DMS79 treated with DMSO at 0.1 percent for 48 hours (cell line): ENCODE data around the gene THSD7B.
"Not testable (repeated sequence)": the region's sequence is repeated elsewhere in the genome, so short reads cannot be mapped to it uniquely, and the experiment has no call there.

Experiments used
- DNase-seq: peaks from one replicate; lab custom pipeline; 2025; lab: John Stamatoyannopoulos, UW

Gene THSD7B

DNA sequence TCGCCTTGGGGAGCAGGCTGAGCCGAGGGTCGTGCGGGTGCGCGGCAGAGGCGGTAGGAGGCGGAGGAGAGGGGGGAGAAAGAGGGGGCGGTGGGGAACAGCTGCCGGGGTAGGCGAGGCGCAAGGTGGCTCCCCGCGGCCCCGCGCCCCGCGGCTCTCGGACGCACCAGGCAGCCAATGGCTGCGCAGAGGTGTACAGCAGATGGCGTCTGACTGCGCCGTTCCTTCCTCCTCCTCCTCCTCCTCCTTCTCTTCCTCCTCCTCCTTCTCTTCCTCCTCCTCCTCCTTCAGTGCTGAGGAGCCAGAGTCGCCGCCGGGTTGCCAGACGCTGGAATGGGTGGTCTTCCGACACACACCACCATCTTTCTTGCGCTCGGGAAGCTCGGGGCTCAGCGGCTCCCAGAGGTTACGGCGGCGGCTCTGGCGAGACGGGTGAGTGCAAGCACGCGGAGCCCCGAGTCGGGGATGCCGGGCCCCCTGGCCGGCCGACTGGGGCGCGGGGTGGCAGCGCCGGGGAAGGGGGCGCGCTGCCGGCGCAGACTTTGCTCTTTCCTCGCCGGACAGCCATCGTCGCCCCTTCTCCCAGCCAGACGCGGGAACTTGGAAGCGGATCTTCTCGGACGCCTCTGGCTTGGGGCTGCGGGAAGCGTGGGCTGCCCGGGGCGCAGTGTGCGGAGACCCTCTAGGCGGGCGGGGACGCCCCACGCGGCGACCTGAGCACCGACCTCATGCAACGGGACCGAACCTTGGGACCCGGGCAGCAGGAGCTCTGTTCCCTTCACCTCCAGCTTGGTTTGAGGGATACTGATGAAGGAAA, at the start of gene THSD7B:
THSD7B (plus strand) TSS at position 290 of the 817 bp plus-strand sequence. CDS start 116,634 bp downstream, outside the sequence.
- DNase-seq, result peak; percentile 64

DNA sequence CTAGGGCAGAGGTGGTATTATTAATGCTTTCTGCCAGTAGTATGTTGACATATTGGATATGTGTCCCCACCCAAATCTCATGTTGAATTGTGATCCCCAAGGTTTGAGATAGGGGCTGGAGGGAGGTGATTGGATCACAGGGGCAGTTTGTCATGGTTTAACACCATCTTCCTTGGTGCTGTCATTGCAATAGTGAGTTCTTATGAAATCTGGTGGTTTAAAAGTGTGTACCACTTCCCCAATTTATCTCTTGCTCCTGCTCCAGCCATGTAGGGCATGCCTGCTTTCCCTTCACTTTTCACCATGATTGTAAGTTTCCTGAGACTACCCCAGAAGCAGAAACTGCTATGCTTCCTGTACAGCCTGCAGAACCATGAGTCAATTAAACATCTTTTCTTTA, 47.1 kb upstream of the THSD7B start:
- DNase-seq, result no peak

DNA sequence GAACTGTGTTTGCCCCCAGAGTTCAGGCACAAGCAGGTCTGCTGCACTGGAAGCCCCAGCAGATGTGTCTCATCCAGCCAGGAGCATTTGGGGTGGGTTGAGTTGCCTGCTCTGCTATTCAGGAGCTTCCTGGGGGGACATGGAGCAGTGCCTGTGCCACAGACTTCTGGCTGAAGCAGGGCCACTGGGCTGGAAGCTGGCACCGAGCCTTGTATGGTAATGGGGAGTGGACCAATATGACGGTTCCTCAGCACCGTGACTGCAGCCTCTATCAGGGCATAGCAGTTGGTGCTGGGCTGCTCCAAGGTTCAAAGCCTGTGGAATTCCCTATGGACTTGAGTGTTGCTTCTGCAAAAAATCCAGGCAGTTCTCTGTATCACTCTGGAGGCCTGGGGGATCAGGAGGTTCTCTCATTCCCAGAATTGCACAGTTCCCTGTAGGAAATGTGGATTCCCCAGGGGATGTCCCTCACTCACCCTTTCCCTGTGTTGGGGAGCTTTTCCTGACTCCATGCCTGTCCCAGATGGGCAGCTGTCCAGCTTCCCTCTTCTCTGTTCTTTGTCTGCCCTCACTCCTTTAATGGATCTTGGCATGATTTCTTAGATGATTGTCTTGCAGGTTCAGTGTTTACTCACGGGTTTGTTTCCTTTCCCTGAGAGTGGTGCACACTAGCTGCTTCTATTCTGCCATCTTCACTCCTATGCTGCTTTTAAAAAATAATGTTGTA, 37.2 kb upstream of the THSD7B start:
- DNase-seq, result peak; percentile 32

GRCh38 chr2:136736236-136736635, 29.1 kb upstream of the THSD7B start:
- DNase-seq, result no peak

DNA sequence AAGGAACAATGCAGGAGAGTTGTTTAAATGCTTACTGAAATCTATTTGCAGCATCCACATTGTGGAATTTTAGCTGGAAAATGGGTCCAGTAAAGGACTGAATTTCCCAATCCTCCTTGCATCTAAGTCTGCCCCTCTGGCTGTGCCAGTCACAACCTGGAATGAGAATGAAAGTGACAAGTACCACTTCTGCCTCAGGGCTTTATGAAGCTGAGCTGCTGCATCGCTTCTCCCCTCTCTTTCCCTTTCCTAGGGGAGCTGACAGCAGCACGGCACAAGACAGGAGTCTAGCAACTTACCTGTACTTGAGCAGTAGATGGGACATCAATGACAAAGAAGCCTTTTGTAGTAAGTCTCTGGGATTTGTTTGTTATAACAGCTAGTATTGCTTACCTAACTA, 27.3 kb upstream of the THSD7B start:
- no peak for DNase-seq

DNA sequence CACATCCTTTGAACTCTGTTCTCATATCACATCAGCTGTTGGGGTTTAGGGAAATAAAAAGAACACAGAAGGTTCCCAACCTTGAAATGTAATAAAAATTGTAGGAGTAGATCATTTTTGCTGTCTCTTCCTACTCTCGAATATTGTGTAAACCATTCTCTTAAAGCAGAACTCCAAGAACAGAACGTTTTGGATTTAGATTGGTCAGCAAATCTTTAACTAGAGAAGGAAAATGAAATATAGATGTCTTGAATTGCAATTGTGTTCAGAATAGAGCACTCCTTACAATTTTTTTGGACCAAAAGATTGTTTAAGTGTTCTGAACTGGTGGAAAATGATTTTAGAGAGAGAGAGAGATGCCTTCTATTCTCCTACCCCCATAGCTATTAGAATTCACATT, 23.9 kb upstream of the THSD7B start:
- no peak for DNase-seq

DNA sequence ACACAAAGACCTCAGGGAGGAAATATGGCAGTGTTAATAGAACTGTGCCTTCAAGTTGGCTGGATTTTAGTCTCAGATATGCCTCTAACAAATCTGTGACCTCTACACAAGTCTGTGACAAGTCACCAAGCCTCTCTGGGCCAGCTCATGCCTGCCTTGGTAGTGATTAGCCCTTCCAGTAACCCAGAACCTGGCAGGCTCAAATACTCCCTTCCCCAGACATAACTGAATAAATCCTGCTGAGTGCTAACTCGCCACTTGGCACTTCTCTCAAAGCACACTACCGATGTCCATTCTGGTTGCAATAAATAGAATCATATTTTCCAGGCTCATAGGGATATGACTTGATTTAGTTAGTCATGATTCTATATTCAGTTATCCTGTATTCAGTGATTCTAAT, 15.3 kb upstream of the THSD7B start:
- DNase-seq, result no peak

- no peak for DNase-seq
Measured at GRCh38 chr2:136751406-136751805, 13.9 kb upstream of the THSD7B start.

DNA sequence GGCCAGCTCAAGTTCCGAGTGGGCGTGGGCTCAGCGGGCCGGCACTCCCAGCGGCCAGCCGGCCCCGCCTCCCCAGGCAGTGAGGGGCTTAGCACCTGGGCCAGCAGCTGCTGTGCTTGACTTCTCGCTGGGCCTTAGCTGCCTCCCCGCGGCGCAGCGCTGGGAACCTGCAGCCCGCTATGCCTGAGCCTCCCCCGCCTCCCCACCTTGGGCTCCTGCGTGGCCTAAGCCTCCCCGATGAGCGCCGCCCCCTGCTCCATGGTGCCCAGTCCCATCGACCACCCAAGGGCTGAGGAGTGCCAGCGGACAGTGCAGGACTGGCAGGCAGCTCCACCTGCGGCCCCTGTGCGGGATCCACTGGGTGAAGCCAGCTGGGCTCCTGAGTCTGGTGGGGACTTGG, 6.8 kb upstream of the THSD7B start:
- not testable (repeated sequence) for DNase-seq

DNA sequence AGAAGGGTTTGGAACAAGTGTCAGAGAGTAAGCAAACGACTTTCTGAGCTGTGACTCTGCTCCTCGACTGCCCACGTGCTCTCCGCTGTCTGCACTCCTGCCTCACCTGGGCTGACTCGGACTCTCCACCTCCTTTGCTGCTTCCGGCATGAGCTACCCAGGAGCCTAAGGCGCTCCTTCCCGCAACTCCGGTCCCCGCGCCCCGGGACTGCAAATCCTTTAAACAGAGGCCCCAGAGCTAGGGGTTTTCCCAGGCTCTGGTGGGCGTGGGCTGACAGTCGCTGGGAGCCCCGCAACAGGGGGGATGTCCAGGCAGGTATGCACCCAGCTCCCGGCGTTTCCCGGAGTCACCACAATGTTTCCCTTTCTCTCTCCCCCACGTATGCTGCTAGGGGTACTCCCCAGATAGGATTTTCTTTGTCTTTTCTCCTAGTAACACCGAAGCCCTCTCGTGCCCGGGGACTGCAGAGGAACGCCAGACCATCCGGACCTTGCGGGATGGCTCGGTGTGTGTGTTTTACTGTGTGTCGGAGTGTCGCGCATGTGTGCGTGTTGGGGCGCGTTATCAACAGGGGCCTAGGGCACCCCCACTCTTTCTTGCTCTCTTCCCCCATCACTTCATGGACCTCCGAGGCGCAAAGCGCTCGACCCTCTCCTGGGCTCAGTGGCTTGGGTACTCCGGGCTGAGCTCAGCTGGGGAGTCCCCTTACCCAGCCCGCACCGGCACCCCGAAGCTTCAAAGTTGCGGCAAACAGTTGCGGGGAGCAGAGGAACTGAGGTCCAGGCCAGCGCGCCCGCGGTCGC, 691 bp upstream of the THSD7B start:
- DNase-seq, result peak; percentile 87

- DNase-seq, result peak; percentile 45
Measured at GRCh38 chr2:136766073-136766404, 694 bp downstream of the THSD7B start.

DNA sequence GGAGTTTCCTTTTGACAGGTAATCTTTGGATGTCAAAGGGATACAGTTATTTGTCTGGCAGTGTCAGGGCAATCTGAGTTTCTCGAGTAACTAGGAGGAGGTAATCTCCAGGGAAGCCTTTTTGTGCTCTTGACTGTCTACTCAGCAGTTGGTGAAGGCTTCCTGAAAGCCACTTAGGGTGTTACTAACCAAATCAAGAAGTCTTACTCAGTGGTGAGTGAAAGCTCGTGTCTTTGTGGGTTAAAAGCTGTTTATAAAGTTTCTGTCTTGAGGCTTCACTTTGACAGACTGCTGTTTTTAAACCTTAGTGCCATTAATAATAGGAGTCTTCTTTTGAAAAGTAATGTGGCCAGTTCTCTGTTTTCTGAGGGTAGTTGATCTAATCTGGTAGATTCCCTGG, 1.7 kb downstream of the THSD7B start:
- peak; percentile 78 for DNase-seq

GRCh38 chr2:136769871-136770270, 4.5 kb downstream of the THSD7B start:
- no peak for DNase-seq

GRCh38 chr2:136770384-136770783, 5.0 kb downstream of the THSD7B start:
- DNase-seq, result no peak

DNA sequence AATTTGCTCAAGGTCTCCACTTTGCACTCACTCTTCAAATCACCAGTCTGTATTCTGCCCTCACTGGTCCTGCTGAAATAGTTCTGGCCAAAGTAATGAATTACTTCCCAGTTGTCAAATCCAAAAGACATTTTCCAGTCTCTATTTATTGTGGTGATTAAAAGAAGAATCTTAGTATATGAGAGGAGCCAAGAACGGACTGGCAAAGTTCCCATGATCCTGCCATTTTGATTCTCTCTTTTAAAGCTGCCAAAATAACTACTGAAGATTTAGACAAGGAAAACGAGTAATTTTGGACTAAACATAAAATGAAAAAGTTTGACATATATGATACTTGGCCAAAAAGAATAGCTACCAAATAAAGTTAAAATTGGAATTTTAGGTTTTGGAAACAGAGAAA, 12.0 kb downstream of the THSD7B start:
- DNase-seq, result no peak

- DNase-seq, result no peak
Measured at GRCh38 chr2:136783856-136784255, 18.5 kb downstream of the THSD7B start.

DNA sequence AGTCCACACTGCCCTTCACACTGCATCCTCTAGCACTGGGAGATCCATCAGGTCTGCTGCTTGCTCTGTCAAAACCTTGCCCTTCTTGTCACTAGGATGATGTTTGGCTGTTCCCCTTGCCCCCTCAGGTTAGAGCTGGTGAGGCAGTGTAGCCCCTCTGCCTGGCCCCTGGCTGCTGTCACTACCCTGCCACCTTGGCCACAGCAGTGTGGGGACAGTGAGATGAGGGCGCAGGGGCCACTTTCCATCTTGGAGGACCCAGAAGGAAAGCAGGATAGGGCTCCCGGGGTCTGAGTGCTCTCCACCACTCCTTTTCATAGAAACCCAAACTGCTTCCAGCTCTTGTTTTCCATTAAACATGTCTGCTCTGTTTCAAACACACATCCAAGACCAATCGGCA, 19.9 kb downstream of the THSD7B start:
- DNase-seq, result no peak

DNA sequence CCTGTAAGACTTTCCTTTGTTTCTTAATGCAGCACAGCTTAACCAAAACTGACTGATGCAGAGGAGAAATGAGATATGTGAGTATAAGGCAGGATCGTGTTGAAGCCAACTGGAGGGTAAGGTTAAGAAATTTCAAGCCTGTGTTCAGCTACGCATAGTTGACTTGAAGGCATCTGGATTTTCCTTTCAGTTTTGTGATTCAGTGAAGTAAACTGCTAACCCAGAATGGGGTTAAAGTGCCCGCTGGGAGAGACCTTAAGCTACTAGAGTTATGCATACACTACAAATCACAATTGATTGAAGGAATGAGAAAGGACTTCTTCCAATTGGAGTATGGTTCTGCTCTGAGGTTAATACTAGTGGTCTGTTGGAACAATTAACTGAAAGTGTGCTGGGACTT, 22.6 kb downstream of the THSD7B start:
- peak; percentile 65 for DNase-seq

DNA sequence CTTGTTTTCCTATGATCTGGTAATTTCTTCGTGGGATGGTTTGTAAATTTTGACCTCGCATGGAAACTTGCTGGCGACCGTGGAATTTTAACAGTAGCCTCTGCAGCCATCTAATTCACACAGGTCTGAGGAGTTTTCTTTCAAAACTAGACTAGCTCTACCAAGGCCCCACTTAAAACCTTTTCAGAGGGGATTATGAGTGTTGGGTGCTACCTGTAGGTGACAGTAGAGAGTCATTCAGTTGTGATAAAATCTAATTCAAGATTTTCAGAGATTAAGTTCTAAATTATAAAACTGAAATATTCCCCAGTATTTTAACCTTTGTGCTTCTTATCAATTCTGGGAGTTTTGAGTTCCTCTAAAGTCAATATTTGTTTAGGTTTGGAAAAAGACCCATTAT, 31.0 kb downstream of the THSD7B start:
- DNase-seq, result no peak

- no peak for DNase-seq
Measured at GRCh38 chr2:136798766-136799165, 33.4 kb downstream of the THSD7B start.

DNA sequence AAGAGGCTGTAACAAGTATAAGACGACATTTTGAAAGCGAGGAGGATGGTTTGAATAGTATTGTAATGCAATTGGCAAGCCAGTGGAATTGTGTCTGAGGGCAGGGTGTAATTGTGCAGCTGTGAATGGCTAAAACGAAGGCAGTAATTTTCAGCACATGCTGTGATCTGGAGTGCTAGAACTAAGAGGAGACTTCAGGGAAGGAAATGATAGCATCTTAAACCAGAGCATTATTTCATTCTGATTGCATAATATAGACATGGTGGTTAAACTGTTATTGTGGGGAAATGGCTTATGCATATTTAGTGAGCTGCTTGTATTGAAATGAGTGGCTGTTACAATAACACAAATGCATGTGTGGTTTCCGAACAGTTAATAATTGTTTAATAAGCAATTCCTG, 36.3 kb downstream of the THSD7B start:
- no peak for DNase-seq

- DNase-seq, result no peak
Measured at GRCh38 chr2:136809998-136810397, 44.7 kb downstream of the THSD7B start.

DNA sequence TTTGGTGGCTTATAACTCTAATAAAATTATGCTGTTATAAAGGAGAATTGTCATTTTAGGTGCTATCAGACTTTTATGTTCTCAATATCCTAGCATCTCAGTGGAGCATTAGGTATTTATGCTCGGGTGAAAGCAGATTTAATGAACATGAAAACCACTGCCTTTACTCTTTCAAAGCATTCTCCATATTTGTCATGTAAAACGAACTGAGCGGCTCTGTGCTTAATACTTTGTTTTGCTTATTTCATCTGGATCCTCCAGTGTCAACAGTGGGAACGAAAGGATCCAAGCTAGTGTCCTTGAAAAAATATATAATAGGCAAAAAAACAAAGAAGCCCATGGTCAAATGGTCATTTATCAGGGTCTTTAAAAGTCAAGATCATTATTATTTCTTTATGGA, 53.5 kb downstream of the THSD7B start:
- DNase-seq, result no peak
